Omental fat pad (tissue), 4 donors: ENCODE measurements around the gene MRPL37. TPM values are rescaled to one million over a fixed set of nuclear protein-coding genes. Genes with fewer than 3 reads are reported as not detected.

Source experiments
- ATAC-seq: fragments of 150-250 bp; one replicate; pipeline ENCODE4 v1.9.1; 2016; ENCODE audit warnings: mild to moderate bottlenecking, moderate library complexity; ENCODE audit not compliant: low FRiP score
- DNase-seq: peaks from one replicate; pipeline ENCODE4 v3.0.0-alpha.2; 2019; ENCODE audit warnings: low spot score
- CTCF ChIP-seq, 3 donors: fragments of 450-650 bp; IDR thresholded peaks; one replicate each; pipeline ENCODE4 v1.5.1; 2016 to 2017; ENCODE audit warnings: antibody characterized with exemption in 3 of 3, mild to moderate bottlenecking in 3 of 3, moderate library complexity in 2 of 3
- total RNA-seq, 4 donors: library from RNA; depleted of rRNA; stranded (reverse); fragments of >200 nt; gene quantifications; one replicate each; pipeline ENCODE4 v1.1.0, GENCODE V29; 2016

MRPL37 gene
- total RNA-seq, 4 donors from 2014 or later = 53.2 to 84.9 (median 56.9) TPM

- ATAC-seq (no peak), DNase-seq (no peak)
- no peak for TF ChIP-seq CTCF (IDR thresholded peaks at IDR 0.05)
These were observed 42.6 kb upstream of the MRPL37 start for GRCh38 chr1:54157401-54157800.

- ATAC-seq = no peak
- no peak for TF ChIP-seq CTCF (IDR thresholded peaks at IDR 0.05)
- DNase-seq = no peak
These were observed 41.9 kb upstream of the MRPL37 start for GRCh38 chr1:54158071-54158470.

- ATAC-seq = no peak
- DNase-seq = no peak
- no peak for TF ChIP-seq CTCF (IDR thresholded peaks at IDR 0.05)
These were observed 40.1 kb upstream of the MRPL37 start for GRCh38 chr1:54159733-54160316.

- ATAC-seq (no peak), DNase-seq (no peak)
- no peak for TF ChIP-seq CTCF (IDR thresholded peaks at IDR 0.05)
These were observed 39.6 kb upstream of the MRPL37 start for GRCh38 chr1:54160351-54160750.

GRCh38 chr1:54161495-54162168 lies 38.3 kb upstream of the MRPL37 start:
- no peak for ATAC-seq
- no peak for DNase-seq
- TF ChIP-seq CTCF (IDR thresholded peaks at IDR 0.05) = no peak

GRCh38 chr1:54163051-54163450 lies 36.9 kb upstream of the MRPL37 start:
- ATAC-seq (no peak), DNase-seq (no peak)
- TF ChIP-seq CTCF (IDR thresholded peaks at IDR 0.05) = no peak

GRCh38 chr1:54163573-54163972 lies 36.4 kb upstream of the MRPL37 start:
- no peak for DNase-seq
- TF ChIP-seq CTCF (IDR thresholded peaks at IDR 0.05) = no peak
- no peak for ATAC-seq
